ENCODE measurements around the gene ISM2.
"Not testable (repeated sequence)": the region's sequence is repeated elsewhere in the genome, so short reads cannot be mapped to it uniquely, and the experiment has no call there.

Gene ISM2

DNA sequence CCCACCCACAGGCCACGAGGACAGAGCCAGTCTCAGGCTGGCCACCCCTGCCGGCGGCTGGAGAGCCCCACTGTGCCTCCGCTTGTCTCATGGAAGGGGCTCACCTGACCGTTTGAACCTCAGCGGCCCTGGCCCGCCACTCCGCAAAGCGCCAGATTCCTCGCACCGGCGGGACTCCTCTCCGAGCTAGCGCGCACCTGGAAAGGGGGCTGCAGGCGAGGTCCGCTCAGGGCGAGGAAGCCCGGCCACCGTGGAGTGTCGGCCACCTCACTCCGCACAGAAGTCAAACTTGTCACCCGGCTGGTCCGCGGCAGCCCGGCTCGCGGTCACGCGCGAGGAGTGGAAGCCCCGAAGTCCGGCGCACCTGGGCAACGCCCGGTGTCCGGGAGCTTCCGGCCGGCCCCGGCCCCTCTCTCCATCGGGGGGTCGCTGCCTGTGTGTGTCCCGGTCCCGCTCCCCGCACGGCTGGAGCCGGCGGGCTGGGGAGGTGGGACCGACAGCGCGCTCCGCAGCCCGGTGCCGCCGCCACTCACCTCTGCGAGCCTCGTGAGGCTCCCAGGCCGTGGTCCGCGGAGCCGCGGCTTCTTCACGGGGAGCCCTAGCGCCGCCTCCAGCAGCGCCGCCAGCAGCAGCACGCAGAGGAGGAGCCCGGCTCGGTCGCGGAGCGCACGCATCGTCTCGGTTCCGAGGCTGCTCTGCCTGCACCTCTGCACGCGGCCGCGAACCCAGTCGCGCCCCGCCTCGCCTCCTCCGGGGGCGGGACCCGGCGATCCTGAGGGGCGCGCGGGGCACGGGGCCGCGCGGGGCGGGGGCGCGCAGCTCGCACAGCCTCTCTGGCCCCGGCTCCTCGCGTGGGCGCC is at the start of gene ISM2:
Gene ISM2, minus strand, starts transcription at position 697 of the 860 bp plus-strand sequence. Its CDS starts 23 bp downstream, at position 674.
- DNase-seq = peak; percentile 12

DNA sequence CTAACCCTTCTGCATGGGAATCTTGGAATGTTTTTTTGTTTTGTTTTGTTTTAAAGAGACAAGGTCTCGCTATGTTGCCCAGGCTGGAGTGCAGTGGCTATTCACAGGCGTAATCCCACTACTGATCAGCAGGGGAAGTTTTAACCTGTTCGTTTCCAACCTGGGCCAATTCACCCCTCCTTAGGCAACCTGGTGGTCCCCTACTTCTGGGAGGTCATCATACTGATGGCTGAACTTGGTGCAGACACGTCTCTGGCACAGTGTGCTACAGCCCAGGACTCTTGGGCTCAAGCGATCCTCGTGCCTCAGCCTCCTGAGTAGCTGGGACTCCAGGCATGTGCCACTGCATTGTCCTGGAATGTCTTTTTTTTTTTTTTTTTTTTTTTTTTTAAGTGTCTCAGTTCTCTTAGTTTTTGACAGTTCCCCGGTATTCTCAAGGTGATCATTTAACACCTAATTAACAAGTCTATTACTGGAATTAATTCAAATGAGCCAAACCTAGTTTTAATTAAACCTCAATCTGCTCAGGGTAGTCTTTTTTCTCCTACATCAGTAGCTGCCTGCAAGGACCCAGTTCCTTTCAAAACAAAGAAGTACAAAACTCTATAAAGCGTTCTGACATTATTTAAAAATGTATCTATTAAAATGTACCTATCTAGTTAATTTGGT is 49.0 kb upstream of the ISM2 start:
- no peak for DNase-seq

DNA sequence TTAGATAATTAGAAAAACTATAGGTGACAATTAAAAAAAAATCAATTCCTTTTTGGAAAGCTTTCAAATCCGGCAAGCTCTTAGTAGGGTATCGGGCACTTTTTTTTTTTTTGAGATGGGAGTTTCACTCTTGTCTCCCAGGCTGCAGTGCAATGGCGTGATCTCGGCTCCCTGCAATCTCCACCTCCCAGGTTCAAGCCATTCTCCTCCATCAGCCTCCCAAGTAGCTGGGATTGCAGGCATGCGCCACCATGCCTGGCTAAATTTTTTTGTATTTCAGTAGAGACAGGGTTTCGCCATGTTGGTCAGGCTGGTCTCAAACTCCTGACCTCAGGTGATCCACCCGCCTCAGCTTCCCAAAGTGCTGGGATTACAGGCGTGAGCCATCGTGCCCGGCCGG is 46.6 kb upstream of the ISM2 start:
- DNase-seq = not testable (repeated sequence)

DNA sequence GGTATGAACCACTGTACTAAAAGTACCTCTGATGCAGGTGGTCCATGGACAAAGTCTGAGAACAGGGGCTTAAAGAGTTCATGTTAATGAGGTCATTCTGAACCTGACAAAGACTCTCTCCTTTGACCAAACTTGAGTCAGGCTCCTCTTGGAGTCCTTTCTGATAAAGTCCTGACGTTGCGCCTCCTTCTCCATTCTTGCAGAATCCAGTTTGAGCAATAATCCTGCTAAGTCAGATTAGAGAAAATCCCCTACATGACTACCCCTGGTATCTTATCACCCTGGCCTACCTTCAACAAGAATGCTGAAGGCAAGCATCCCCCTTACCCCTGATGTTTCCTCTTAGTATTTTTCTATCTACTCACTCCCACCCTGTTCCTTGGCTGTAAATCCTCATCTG is 46.0 kb upstream of the ISM2 start:
- no peak for DNase-seq

DNA sequence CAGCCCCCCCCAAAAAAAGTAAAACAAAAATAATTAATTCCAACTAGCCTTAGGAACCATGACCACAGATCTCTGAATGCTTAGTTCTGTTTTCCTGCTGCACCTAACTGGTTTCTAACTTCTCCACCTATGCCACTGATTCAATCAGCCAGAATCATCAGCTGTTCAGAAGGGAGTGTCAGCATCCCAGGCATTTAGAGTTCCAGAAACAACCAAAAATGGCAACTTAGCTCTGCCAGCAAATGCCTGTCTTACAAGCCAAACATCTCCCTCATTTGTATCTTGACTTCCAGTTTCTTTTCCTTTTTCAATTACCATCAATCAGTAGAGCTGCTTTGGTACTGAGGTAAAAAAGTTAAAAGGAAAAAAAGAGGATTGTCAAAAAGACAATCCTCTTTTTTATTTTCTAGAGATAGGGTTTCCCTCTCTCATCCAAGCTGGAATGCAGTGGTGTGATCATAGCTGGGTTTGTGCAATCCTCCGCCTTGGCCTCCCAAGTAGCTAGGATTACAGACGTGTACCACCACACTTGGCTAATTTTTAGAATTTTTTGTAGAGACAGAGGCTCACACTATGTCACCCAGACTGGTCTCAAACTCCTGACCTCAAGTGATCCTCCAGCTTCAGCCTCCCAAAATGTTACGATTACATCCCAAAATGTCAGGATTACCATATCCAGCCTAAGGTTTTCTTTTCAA is 45.2 kb upstream of the ISM2 start:
- no peak for DNase-seq

DNA sequence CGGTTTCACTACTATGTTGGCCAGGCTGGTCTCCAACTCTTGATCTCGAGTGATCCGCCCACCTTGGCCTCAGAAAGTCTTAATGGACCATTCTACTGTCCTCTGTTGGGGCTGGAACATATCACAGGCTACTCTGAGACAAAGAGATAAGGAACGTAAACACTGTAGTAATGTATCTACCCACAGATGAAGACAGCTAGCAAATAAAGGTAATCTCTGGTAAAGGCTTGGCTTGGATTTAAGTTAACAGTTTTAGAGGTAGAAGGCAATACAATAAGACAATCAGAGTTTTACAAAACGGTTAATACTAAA is 44.6 kb upstream of the ISM2 start:
- no peak for DNase-seq

DNA sequence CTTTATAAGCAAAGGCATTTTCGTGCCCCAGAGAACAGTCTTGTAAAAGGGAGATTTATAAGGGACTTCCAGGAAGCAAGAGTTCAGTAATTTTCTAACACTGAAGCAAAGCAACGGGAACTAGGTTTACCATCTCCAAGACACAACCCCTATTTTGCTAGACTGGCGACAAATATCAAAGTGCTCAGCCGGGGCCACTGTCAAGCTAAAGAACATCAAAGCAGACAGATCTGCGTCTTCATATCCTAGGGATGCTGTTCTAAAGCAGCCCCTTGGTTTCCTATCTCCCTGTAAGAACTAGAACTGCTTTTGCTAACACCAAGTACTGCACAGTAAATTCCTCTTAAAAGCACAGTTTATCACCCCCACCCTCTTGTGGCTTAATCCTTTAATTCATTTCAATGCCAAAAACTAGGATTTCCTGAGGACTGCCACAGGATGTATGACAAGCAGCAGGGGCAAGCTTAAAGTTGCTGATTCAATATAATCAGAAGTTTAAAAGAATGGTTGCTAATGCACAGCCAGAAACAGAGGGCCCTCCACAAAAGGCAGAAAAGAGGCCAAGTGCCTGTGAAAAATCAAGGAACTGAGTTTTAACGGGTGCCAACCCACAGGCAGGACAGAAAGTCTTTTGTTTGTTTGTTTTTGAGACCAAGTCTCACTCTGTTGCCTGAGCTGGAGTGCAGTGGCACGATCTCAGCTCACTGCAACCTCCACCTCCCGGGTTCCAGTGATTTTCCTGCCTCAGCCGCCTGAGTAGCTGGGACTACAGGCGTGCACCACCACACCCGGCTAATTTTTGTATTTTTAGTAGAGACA is 44.0 kb upstream of the ISM2 start:
- no peak for DNase-seq

DNA sequence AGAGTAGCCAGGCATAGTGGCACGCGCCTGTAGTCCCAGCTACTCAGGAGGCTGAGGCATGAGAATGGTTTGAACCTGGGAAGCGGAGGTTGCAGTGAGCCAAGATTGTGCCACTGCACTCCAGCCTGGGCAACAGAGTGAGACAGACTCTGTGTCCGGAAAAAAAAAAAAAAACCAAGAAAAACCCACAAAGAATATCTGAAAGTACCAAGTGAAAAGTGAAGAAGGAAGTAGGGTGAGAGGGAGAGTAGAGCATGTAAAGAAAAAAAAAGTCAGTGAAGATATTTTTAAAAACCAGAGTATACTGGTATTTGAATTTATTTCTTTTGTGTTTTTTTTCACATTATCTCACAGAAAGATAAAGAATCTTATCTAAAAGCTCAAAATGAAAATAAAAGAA is 43.3 kb upstream of the ISM2 start:
- no peak for DNase-seq

DNA sequence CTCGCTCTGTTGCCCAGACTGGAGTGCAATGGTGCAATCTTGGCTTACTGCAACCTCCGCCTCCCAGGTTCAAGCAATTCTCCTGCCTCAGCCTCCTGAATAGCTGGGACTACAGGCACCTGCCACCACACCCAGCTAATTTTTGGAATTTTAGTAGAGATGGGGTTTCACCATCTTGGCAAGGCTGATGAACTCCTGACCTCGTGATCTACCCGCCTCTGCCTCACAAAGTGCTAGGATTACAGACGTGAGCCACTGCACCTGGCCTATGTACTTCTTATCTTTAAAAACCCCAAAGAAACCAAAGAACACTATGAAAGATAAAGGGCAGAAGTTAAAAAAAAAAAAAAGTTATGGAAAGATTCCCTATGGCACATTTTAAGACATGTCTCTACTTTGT is 38.3 kb upstream of the ISM2 start:
- DNase-seq = not testable (repeated sequence)

DNA sequence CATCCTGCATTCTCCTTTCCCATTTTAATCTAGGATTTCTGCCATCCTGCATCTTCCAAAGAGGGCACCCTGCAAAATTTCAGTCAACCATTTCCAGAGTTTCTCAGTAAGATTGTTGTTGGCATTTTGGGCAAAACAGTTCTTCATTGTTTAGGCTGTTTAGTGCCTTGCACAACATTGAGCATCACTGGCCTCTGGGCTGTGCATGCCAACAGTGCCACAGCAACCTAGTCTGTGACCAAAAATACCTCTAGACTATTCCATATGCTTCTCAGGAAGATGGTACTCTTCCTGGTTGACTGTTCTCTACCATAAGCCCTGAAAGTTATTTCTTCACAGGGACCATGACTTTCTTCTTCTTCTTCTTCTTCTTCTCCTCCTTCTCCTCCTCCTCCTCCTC is 32.5 kb upstream of the ISM2 start:
- DNase-seq = no peak

DNA sequence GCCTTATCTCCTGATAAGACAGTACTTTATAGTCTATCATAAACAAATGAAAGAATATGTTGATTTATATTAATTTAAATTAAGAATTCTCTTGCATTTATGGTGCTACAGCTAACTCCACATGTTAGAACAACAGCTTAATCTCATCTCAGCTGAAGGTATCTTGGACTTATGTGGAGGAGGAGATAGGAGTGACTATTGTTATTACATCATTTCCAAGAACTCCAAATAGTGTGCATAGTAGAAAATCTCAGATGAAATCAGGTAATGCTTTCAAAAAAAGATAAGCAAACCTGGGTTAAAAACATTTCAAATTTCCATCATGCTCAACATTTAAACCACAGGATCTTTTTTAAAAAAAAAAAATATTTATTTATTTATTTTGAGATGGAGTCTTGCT is 31.3 kb upstream of the ISM2 start:
- DNase-seq = no peak

DNA sequence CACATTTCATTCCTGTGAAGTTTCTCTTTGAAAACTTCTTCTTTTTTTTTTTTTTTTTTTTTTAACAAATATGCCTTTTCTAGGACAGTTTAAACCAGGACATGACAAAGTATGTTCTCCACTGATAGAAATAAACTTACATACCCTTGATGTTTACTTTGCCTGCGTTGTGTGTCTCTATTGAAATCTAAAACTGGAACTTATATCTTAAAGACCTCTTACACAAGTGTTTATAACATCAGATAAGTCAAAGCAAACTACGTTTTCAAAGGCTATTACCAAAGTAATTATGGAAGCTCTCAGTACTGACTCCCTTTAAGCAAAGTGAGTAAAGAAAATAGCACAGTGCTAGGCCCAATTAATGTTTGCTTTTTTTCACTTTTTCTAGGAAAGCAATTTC is 30.6 kb upstream of the ISM2 start:
- DNase-seq = no peak

DNA sequence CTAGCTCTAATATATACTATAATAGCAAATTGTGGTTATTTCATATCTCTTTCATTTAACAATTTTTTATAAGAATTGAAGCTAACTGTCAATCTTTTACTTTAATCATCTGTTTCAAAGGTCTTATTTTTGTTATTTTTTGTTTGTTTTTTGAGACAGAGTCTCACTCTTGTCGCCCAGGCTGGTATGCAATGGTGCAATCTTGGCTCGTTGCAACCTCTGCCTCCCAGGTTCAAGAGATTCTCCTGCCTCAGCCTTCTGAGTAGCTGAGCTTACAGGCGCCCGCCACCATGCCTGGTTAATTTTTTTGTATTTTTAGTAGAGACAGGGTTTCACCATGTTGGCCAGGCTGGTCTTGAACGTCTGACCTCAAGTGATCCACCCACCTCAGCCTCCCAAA is 30.1 kb upstream of the ISM2 start:
- DNase-seq = not testable (repeated sequence)

DNA sequence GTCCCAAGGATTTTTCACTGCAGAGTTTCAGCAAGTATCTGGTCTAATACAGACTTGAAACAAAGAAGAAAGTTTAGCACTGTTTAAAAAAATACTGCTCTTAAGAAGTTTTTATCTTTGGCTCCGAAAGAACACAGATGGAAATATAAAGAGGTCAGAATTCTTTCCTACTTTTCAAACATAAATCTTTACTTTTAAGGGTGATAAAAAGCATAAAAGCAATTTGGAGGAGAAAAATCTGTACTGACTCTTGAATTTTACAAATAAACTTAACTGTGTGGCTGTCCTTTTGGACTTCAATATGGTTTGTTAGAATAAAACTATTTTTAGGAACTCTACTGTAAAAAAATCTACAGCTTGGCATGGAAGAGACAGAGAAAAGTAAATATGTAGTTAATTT is 27.6 kb upstream of the ISM2 start:
- DNase-seq = no peak

DNA sequence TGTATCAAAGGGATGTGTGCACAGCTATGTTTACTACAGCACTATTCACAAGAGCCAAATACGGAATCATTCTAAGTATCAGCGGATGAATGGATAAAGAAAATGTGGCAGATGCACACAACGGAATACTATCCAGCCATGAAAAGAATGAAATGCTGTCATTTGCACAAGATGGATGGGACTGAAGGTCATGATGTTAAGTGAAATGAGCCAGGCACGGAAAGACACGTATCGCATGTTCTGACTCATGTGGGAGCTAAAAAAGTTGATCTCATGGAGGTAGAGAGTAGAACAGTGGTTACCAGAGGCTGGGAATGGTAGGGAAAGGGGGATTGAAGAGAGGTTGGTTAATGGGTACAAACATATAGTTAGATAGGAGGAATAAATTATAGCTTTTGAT is 25.9 kb upstream of the ISM2 start:
- no peak for DNase-seq

DNA sequence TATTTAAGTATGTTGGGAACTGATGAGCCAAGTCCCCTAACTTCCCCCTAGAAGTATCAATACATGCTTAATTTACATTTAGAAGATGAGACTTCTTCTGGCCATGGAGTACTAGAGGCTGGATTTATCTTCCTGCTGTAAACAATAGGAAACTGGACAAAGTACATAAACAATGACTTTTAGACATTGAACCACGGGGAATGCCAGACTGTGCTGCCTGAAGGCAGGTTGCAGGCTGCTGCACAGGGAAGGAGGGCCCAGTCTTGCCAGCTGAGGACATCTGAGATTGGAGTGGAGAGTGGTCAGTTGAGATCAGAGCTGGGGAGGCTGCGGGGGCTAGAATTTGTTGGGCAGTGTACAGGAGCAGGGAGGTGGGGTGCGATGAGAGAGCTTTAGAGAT is 24.5 kb upstream of the ISM2 start:
- no peak for DNase-seq

DNA sequence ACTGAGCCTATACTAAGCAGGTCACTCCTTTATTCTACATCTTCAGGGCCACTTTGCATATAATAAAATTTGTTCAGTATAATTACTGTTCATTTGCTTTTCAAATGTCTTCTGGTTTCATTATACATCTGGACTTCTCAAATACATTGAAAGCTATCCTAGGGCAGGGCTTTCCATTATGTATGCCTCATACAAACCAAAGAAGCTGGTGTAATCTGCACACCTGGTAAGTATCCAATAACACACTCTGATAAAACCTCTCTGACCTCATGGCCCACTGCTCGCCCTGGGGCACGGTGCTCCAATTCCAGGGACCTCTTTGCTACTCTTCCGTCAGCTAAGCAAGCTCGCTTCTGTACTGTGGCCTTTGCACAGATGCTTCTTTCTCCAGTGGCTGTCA is 21.9 kb upstream of the ISM2 start:
- DNase-seq = no peak

DNA sequence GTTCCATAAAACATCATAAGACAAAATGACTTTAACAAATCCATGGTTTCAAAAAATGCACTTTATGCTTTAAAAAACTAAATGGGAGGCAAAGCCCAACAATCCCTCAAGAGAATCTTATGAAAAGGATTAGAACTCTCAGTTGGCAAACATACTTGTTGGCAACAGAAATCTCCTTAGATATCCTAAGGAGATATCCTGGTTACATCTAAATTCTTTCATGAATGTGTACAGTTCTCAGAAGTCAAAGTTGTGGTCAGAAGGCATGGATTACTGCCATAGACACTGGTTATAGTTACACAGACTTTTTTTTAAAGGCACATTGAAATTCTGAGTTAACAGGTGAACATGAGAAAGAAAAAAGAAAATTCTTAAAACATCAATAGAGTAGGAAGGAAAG is 17.5 kb upstream of the ISM2 start:
- DNase-seq = no peak

DNA sequence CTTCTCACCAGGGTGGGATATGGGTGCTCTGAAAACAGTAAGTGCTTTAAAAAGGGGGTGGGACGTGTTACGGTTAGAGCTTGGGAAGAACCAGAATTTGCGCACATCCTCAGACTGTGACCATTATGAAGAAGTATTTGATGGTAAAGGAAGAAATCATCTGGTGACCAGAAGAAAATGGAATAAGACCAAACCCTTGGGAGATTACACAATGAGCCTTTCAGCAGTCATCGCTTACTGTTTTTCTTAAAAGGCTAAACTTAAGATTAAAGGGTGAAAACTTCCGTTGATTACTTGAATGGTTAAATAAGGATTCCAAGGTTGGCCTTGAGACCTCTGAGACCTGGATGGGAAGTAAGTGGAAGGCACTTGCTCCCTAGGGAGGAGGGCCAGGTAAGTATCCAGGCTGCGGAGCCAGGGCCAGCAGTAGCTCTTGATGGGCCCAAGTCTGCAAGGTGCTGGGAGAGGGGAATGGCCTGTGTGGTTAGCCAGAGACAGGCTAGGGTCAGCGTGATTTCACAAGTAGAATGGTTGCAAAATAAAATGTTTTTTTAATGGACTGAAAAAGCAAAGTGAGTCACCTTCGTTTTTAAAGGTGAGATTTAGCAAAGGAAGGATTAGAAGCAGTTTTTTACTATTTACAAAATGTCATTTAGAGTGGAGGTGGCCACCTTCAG is 13.0 kb upstream of the ISM2 start:
- no peak for DNase-seq

DNA sequence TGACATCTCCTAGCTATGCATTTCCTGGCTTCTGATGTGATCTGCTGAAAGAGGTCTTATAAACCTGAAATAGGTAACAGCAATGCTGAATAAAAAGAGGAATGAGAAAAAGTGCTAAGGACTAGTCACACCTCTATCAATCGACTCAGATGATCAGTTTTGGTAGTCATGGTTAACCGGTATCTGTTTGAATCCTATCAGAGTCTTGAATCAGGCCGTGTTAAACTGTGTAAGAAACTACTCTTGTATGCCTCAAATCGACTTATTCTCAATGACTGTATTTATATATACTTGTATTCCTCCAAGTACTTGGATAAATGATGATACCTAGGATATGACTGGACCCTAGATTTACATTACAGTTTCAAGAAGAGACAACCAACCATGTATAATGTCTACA is 10.8 kb upstream of the ISM2 start:
- DNase-seq = no peak

DNA sequence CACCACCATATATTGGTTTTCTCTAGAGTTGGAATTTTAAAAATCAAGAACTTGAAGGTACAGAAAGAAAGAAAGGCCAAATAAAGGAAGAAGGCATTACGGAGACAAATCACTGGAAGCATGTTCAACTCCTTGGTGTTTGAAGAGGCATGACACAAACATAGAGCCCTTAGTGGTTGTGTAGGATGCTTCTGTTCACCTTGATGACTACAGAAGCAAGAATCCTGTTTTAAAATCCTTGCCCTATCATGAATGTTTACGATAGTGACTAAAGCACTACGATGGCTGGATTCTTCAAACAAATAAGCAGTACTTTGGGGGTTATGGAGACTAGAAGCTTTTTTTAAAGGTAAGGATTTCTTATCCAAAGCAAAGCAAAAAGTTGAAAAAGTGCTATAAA is 10.3 kb upstream of the ISM2 start:
- no peak for DNase-seq

DNA sequence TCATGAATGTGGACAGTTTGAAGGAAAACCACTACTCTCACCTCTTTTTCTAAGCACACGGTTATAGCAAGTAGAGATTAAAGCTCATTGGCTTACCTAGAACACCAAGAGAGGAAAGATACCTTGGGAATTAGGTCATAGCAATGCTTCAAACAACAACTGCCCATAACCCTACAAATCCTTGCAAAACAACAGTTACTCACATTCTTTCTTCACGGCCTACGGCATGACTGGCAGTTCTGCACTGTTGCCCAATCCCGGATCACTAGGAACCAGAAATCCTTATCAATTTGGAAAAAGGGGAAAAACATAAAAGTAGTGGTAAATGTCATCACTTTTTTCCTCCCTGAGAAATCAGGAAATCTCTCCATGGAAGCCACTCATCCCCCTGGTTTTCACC is 9.6 kb upstream of the ISM2 start:
- DNase-seq = no peak

DNA sequence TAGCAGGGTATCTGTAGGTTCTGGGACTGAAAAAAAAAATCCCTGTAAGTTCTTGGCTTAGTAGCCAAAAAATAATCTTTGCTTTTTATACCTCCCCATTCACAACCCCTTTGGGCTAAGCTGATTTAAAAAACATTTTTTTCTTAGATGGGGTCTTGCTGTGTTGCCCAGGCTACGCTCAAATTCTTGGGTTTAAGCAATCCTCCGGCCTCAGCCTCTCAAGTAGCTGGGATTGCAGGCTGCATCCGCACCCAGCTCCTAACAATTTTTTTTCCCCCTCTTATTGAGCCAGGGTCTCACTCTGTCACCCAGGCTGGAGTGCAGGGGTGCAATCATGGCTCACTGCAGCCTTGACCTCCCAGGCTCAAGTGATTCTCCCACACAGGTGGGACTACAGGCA is 9.1 kb upstream of the ISM2 start:
- DNase-seq = no peak

Data from CD4-positive, alpha-beta T cell treated with Interferon gamma for 1 hour (primary cell).